T-helper 1 cell treated with Interleukin-12 subunit alpha and Interleukin-12 subunit beta and Interleukin-4 antibody, amounts not matched to agents 30 ng/mL and 1 ng/mL, for 36 hours (primary cell): ENCODE results near the gene SYT3. TPM values are rescaled to one million over a fixed set of nuclear protein-coding genes. Genes with fewer than 3 reads are reported as not detected.
"Not testable (repeated sequence)": the region's sequence is repeated elsewhere in the genome, so short reads cannot be mapped to it uniquely, and the experiment has no call there.

ENCODE experiments used
- intact Hi-C: fragments of 100-400 bp; cut with micrococcal nuclease; formaldehyde crosslinking; loops from one replicate; pipeline ENCODE4 v1.15.1; 2024
- total RNA-seq: library from RNA; stranded (reverse); gene quantifications from 2 replicates; pipeline ENCODE4 v1.2.3, GENCODE V29; 2022

The SYT3 gene
- total RNA-seq, 1 donor from 2014 or later, result not detected

DNA sequence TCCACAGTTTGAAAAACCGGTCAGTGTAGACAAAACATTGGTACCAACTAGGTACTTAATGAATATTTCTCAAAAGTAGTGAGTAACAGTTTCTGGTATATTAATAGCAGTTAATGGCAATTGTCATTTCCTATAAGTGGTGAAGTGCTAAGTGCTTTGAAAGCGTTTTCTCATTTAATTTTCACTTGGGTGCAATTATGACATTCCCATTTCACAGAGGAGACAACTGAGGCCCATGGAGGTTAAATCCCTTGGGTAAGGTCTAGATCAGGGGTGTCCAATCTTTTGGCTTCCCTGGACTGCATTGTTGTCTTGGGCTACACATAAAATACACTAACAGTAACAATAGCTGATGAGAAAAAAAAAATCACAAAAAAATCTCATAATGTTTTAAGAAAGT is 687 bp upstream of the SYT3 start:
- intact Hi-C loops, result no loop called here

DNA sequence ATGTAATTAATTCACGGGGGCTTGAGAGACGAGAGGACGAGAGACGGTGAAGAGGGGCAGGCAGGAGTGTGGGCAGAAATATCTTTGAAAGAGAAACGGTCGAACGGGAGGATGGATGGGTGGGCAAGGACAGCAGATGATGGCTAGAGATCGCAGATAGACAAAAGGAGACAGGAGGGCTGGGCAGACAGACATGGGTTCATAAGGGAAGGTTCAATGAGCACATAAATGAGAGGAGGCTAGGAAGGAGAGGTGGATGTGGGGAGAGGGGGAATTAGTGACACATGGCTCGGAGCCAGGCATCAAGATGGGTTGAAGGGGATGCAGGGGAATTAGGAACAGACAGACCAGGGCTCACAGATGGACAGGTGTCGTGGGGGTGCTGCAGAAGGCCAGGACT is 1.1 kb downstream of the SYT3 start:
- intact Hi-C loops, result no loop called here

DNA sequence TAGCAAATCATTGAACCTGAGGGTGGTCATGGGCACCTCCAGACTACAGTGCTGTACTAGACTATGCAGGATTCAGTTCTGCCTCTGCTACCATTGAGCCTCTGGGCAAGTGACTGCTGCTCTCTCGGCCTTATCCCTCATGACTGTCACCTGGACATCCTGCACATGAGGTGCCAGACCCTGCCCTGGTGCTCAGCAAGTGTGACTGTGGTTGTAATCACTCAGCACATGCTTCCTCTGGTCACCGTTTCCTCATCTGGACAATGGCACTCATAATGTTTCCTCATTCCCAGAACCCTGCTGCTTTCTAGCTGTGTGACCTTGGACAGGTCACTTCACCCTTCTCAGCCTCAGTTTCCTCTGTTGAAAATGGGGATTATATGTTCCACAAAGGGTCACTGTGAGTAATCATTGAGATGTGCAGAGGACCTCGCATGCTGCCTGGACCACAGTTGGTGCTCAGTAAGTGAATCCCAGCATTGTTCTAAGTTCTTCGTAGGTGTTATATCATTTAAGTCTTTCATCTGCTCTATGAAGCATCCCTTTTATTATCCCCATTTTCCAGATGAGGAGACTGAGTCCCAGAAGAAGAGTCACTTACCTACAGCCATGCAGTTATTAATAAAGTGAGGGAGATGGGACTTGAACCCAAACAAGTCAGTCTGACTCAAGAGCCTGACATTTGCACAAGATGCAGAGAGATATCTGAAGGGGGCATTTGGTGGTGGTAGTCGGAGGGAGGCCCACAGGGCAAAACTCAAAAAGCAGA is 3.2 kb downstream of the SYT3 start:
- intact Hi-C loops, result no loop called here

DNA sequence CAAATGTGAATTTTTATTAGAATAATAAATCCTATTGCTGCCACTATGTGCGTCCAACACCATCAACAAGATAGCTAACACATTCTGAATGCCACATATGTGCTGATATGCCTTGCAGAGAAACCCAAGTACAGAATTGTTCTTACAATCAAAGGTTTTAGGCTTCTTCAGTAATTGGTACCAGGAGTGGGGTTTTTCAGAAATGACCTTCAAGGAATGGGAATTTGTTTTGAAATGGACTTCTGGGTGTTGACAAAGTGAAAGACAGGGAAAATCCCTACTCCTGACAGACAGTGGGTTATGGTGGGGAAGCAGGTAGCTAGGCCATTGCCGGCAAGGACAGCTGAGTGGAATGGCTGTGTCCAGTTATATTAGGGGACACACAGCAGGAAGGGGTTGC is 5.7 kb downstream of the SYT3 start:
- intact Hi-C loops, result no loop called here

DNA sequence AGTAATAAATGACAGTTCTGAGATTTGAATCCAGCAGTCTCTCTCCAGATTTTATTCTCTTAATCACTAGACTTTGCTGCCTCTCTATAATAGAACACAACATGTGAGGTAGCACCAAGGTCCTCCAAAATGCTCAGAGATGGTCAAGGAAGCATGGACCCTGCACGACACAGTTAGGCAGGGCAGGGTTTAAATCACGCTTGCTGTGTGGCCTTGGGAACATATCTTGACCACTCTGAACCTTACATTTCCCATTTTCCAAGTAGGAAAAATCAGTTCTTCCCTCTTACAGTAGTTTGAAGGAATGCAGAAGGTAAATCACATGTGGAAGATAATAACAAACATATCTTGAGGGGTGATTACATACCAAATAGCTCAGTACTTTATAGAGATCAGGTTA is 6.3 kb downstream of the SYT3 start:
- intact Hi-C loops, result no loop called here

DNA sequence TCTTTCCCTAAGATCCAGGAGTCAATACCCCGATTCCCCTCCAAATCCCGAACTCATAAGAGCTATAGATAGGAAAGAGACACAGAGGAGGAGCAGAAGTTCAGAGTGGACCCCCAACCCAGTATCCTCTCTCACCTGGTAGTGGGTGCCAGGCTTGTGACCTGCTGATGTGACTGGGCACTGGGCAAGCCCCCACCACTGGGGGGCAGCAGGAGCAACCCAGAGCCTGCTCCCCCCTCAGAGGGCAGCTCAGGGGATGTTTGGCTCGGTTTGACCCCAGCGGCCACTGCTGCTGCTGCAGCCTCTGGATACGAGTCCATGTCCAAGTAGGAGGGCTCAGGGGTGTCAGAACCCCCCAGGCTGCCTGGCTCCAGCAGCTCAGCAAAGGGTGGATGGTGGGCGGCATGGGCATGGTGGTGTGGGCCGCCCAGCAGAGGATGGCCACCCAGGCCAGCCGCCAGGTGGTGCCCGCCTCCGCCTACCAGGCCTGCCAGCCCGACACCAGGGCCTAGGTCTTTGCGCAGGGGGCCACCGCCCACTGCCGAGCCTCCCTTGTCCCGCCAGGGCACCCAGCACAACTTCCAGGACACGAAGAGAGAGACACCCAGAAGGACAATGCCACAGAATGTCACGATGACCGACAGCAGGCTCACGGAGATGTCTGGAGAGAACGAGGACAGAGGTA is 7.4 kb downstream of the SYT3 start:
- intact Hi-C loops, result no loop called here

DNA sequence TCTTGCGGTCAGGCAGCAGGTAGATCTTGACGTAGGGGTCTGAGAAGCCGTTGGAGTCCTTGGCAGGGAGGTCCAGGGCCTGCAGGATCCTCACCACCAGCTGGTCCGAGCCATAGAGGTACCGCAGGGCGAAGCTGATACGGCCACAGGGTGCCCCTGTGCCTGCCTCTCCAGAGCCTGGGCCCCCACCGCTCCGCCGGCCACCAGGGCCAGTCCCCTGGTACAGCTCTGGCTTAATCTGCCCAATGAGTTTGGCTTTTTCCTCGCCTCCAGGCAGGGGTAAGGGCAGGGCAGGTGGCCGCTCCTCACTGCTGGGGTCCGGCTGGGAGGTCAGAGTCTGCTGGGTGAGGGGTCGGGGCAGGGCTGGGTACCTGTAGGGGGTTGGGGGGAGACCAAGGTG is 9.9 kb downstream of the SYT3 start:
- intact Hi-C loops, result no loop called here

DNA sequence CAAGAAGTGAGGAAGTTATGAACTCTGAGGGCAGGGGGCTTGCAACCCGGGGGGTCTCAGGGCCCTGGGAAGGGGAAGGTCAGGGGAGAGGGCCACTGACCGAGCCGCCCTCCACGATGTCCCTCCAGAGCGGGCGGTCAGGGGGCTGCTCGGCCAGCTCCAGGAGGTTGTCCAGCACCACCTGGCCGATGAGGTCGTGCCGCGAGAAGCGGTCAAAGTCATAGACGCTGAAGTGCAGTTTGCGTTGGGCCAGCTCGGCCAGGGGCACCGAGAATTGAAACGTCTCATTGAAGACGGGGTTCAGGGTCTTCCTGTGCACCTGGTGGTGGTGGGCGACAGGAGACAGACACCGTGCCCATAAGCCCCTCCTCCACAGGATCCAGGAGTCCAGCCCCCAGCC is 10.5 kb downstream of the SYT3 start:
- intact Hi-C loops, result no loop called here

DNA sequence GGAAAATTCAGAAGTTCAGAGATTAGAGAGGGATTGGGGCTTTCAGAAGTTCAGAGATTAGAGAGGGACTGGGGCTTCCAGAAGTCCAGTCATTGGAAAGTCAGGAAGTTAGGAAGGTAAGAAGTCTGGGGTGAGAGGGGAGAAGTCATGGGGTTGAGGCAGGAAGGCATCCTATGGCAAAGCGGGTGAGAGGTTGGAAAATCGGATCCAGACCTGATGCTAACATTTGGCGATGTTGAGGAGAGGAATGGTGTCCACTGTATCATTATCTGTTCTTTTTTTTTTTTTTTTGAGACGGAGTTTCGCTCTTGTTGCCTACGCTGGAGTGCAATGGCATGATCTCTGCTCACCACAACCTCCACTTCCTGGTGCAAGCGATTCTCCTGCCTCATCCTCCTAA is 11.1 kb downstream of the SYT3 start:
- intact Hi-C loops, result no loop called here

DNA sequence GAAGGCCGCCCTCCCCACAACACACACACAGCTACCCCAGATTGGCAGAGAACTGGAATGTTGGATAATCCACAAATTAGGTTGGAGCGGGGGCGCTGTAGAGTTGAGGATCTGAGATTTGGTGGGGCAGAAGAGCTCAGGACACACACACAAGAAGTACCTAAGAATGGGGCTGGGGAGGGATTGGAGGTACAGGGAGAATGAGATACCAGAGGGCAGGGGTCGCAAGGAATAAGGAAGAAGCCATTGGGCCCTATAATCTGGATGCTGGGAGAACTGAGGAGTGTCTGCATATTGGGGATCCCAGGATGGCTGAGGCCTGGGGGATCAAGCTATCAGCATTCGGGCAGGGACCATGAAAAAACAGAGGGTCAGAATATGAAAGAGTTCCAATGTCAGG is 11.5 kb downstream of the SYT3 start:
- intact Hi-C loops, result no loop called here

DNA sequence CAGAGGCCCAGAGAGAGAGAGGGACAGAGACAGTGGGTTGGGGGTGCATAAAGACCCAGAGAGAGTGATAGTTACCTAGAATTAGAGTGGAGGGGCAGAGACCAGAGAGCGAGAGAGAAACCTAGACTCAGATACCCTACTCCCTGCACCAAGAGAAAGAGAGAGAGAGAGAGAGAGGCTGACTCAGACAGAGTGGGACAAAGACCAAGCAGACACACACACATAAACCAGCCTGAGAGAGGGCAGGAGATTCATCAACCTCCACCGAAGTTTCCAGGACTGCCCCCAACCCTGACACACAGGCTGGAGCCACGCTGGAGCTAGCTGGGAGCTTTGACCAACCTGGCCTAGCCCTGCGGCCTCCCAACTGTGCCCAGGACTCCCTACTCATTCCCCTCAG is 12.9 kb downstream of the SYT3 start:
- intact Hi-C loops, result no loop called here

DNA sequence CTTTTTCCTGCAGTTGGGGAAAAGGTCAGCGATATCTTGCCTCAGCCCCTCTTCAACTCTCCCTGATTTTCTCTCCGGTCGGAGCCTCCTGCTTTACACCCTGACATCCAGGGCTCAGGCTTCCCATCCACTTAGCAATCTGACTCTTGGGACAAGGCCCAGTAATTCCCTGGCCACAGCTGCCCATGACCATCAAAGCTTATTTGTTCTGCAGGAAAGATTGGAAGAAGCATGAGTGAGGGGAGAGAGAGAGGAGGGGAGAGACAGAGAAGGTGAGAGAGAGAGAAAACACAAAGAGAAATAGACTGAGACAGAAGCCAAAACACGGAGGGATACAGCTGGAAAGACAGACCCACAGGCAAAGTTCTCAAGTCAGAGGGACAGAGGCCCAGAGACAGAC is 13.7 kb downstream of the SYT3 start:
- intact Hi-C loops, result no loop called here

DNA sequence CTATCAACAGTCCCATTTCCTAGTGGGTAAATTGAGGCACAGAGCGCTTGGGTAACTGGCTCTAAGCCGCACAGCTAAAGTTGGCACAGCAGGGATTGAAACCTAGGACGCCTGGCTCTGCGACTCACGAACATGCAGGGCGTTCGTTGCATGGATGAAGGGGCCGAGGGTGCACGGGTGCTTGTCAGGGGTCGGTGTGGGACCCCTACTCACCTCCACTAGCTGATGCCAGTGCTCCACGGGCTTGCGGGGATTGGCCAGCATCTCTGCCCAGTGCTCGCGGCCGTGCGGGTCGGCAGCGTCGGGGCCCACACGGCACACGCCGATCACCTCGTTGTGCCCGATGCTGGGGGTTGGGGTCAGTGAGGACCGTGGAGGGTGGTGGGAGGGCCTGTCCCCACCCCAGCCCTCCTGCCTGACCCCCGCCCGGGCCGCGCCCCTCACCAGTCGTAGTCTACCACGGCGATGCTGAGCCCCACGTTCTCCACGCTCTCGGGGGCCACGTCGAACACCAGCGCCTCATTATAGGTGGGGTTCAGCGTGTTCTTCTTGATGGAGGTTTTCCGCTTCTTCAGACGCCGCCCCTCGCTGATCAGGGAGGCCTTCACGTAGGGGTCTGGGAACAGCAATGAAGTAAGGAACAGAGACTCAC is 14.6 kb downstream of the SYT3 start:
- intact Hi-C loops, result no loop called here

DNA sequence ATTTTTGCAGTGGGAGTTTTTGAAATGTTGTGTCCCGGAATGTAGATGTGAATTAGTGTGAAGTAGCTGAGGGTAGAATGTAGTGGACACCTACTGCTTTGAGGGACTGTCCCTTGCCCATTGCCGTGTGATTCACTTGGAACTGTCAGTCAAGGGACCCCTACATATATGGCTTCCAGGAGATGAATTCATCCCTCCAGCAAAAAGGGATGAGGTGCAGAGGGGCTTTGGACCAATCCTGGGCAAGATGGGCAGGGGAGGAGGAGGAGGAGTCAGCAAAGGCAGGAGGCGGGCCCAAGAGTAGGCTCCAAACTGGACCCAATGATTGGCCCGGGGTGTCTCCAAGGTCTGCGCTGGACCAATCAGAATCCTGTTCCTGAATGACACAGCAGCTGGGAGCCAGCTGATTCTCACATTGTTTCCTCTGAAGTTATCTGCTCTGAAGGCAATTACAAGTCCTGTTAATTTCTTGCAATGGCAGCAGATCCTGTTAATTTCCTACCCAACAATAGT is 19.2 kb downstream of the SYT3 start:
- intact Hi-C loops, result not testable (repeated sequence)

DNA sequence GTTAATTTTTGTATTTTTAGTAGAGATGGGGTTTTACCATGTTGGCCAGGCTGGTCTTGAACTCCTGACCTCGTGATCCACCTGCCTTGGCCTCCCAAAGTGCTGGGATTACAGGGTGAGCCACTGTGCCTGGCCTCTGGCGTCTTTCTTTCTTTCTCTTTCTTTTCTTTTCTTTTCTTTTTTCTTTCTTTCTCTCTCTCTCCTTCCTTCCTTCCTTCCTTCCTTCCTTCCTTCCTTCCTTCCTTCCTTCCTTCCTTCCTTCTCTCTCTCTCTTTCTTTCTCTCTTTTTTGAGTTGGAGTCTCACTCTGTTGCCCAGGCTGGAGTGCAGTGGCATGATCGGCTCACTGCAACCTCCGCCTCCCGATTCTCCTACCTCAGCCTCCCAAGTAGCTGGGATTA is 20.5 kb downstream of the SYT3 start:
- intact Hi-C loops, result not testable (repeated sequence)

DNA sequence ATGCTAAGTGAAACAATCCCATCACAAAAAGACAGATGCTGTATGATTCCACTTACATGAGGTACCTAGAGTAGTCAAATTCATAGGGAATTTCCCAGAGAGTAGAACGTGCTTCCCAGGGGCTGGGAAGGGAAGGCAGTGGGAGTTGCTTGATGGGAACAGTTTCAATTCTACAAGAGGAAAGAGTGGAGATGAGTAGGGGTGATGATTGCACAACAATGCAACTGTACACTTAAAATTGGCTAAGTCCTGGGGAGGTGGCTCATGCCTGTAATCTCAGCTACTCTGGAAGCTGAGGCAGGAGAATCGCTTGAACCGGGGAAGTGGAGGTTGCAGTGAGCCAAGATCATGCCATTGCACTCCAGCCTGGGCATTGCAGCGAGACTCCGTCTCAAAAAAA is 21.3 kb downstream of the SYT3 start:
- intact Hi-C loops, result not testable (repeated sequence)

DNA sequence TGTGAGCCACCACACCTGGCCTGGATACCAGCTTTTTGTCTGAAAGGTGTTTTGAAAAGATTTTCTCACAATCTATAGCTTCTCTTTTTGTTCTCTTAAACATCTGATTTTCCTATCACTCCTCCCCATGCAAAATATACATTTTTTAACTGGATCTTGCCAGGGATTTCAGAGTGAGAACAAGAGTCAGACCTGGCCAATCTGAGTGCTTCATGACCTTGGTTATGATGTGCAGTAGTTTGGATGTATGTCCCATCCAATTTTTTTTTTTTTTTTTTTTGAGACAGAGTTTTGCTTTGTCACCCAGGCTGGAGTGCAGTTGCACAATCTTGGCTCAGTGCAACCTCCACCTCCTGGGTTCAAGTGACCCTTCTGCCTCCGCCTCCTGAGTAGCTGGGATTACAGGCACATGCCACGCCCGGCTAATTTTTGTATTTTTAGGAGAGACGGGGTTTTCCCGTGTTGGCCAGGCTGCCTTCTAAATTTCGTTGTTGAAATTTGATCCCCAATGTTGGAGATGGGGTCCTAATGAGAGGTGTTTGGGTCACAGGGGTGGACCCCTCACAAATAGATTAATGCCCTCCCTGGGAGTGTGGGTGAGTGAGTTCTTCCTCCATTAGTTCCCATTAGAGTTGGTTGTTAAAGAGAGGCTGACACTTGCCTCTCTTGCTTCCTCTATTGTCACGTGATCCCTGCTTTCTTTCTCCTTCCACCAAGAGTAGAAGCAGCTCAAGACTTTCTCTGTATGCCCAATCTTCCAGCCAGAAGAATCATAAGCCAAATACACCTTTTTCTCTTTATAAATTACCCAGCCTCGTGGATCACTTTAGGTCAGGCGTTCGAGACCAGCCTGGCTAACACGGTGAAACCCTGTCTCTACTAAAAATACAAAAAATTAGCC is 26.9 kb downstream of the SYT3 start:
- intact Hi-C loops, result not testable (repeated sequence)

DNA sequence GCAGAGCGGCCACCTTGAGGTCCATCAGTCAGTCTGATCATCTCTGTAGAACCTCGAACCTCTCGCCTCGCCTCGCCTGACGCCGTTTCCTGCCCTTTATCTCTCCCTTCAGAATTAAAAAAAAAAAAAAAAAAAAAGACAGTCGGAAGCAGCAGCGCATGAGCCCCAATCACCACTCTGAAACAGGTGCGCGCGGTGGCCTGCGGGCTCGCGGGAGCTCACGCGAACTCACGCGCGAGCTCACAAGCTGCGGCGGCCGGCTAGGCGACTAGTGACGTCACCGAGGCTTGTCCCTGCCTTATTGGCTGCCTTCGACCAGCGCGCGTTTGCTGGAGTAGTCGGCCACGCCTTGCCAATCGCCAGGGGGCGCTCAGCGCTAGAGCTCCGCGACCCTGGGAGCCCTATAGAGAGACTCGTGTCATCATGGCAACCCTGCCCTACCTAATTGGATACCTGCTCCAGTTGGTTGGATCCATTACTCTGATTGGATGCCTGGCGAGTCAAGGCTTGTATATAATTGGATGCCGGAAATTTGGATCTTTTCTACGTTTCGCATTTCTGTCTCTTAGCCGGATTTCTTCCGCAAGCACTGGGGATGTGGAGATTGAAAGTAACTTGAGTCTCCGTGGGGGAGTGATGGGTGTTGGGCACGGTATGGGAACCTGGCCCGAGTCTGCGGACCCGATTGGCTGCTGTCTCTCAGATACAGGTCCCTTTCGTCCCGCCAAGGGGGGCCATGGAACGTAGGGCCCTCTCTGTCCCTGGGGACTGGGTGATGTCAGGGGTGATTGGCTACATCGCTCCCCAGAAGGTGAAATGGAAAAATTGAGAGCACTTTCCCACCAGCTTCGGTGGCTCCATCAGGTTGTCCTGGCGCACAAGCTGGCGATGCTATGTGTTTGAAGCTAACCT is 31.6 kb downstream of the SYT3 start:
- intact Hi-C loops, result loop anchor here (1.0 to 5.0 kb wide), 2 partner anchors 49 to 175 kb away; no protein-coding TSS in a partner anchor

DNA sequence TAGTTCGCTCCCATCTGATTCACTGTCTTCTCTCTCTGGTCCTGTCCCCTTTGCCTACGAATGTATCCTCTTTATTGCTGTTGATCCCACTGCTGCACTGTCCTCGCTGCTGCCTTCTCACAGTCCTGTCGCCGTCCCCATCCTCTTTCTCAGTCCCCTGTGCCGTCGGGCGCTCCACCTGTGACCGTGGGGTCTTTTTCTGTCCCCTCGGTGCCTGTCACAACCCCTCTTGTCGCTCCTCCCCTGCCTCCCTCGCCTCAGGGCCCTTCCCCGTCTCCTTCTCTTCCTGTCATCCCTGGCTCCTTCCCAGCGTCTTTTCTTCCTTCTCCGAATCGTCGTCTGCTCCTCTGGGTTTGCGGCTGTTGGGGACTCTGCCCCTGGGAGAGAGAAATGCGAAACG is 32.3 kb downstream of the SYT3 start:
- intact Hi-C loops, result loop anchor here (5.0 kb wide), 1 partner anchor 50 kb away; no protein-coding TSS in a partner anchor
